Right kidney (tissue), 9 donors: ENCODE measurements around the gene ARFRP1.
A peak's percentile ranks its signal among the peaks of the same experiment; 100 is the strongest.

Experiments used
- DNase-seq: peaks from one replicate; pipeline ENCODE4 v3.0.0-alpha.2; 2016
- long read RNA-seq, 8 donors: transcript quantifications; one replicate each; lab custom pipeline, GENCODE V29; 2026

The ARFRP1 gene, protein sequence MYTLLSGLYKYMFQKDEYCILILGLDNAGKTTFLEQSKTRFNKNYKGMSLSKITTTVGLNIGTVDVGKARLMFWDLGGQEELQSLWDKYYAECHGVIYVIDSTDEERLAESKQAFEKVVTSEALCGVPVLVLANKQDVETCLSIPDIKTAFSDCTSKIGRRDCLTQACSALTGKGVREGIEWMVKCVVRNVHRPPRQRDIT
- long read RNA-seq, donor 1, transcript ARFRP1-214 (8 exons, 2,559 nt) = major isoform, 10 of 21 reads
- long read RNA-seq, donor 1, partial matches to known transcripts = 0 of 21 reads
- long read RNA-seq, donor 1, other reads (novel, unspliced or antisense) = 5 of 21 reads
- long read RNA-seq, donor 2, partial matches to known transcripts = 0 of 4 reads
- long read RNA-seq, donor 2, other reads (novel, unspliced or antisense) = 0 of 4 reads
- long read RNA-seq, donor 3, partial matches to known transcripts = 0 of 6 reads
- long read RNA-seq, donor 3, other reads (novel, unspliced or antisense) = 0 of 6 reads
- long read RNA-seq, donor 4, transcript ARFRP1-214 (8 exons, 2,559 nt) = major isoform, 5 of 17 reads
- long read RNA-seq, donor 4, partial matches to known transcripts = 0 of 17 reads
- long read RNA-seq, donor 4, other reads (novel, unspliced or antisense) = 8 of 17 reads
- long read RNA-seq, donor 5, transcript ARFRP1-214 (8 exons, 2,559 nt) = major isoform, 7 of 65 reads
- long read RNA-seq, donor 5, partial matches to known transcripts = 56 of 65 reads
- long read RNA-seq, donor 5, other reads (novel, unspliced or antisense) = 0 of 65 reads
- long read RNA-seq, donor 6, transcript ARFRP1-214 (8 exons, 2,559 nt) = major isoform, 5 of 76 reads
- long read RNA-seq, donor 6, partial matches to known transcripts = 68 of 76 reads
- long read RNA-seq, donor 6, other reads (novel, unspliced or antisense) = 0 of 76 reads
- long read RNA-seq, donor 7, transcript ARFRP1-214 (8 exons, 2,559 nt) = major isoform, 8 of 70 reads
- long read RNA-seq, donor 7, partial matches to known transcripts = 53 of 70 reads
- long read RNA-seq, donor 7, other reads (novel, unspliced or antisense) = 9 of 70 reads
- long read RNA-seq, donor 8, partial matches to known transcripts = 20 of 35 reads
- long read RNA-seq, donor 8, other reads (novel, unspliced or antisense) = 6 of 35 reads

- DNase-seq = peak; percentile 89
These were observed at the start of gene ARFRP1, which contains the start of gene ZGPAT for GRCh38 chr20:63707558-63708300. Gene ARFRP1 (minus strand): TSS chr20:63707976. CDS start chr20:63707091, 885 bp downstream. Gene ZGPAT (plus strand): TSS chr20:63708039. CDS start chr20:63708581, 542 bp downstream.

GRCh38 chr20:63756648-63756991 lies 48.8 kb upstream of the ARFRP1 start:
- no peak for DNase-seq

- DNase-seq = no peak
These were observed 48.3 kb upstream of the ARFRP1 start for GRCh38 chr20:63755933-63756647.

DNA sequence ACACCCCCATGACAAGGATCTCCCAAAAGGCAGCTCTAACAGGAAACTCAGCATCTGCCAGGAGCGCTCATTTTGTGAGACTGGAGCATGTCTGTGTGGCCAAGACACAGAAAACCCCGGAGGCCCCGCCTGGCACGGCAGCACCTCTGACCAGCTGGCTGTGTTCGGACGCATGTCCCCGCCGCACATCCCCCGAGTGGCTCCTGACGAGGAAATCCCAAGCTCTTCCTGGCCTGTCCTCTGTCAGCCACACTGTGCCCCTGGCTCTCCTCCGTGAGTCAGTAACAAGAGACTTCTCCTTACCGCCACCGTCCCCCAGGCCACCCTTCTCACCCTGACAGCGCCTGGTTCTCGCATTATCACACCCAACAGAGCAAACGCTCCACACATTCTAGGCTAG lies 46.2 kb upstream of the ARFRP1 start:
- DNase-seq = no peak

- no peak for DNase-seq
These were observed 45.6 kb upstream of the ARFRP1 start for GRCh38 chr20:63753381-63753780.

- DNase-seq = no peak
These were observed 44.8 kb upstream of the ARFRP1 start for GRCh38 chr20:63752411-63753101.

DNA sequence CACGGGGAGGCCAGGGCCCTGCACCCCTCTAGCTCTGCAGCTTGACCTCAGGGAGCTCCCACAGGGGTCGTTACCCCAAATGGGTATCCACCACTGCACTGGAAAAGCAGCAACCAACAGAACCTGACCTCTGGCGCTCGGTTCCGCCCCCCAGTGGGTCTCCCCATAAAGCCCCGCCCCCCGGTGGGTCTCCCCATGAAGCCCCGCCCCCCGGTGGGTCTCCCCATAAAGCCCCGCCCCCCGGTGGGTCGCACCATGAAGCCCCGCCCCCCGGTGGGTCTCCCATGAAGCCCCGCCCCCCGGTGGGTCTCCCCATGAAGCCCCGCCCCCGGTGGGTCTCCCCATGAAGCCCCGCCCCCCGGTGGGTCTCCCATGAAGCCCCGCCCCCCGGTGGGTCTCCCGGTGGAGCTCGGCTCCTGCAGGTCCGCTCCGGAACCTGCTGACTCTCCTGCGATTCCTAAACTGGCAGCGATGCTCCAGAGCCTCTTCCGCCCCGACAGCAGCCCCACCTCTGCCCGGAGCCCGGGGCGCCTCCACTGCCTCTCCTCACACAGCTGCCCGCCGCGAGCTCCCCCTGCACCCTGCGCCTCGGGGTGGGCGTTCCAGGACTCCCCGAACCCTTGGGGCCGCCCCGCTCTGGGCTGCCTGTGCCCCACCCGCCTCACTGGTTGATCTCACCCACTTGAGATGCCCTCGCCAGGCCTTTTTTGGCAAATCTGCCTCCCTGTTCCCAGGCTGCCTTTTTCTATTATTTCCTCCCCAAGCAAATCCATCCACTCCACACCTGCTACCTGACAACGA lies 43.9 kb upstream of the ARFRP1 start:
- DNase-seq = no peak

- DNase-seq = no peak
These were observed 43.2 kb upstream of the ARFRP1 start for GRCh38 chr20:63750807-63751470.

DNA sequence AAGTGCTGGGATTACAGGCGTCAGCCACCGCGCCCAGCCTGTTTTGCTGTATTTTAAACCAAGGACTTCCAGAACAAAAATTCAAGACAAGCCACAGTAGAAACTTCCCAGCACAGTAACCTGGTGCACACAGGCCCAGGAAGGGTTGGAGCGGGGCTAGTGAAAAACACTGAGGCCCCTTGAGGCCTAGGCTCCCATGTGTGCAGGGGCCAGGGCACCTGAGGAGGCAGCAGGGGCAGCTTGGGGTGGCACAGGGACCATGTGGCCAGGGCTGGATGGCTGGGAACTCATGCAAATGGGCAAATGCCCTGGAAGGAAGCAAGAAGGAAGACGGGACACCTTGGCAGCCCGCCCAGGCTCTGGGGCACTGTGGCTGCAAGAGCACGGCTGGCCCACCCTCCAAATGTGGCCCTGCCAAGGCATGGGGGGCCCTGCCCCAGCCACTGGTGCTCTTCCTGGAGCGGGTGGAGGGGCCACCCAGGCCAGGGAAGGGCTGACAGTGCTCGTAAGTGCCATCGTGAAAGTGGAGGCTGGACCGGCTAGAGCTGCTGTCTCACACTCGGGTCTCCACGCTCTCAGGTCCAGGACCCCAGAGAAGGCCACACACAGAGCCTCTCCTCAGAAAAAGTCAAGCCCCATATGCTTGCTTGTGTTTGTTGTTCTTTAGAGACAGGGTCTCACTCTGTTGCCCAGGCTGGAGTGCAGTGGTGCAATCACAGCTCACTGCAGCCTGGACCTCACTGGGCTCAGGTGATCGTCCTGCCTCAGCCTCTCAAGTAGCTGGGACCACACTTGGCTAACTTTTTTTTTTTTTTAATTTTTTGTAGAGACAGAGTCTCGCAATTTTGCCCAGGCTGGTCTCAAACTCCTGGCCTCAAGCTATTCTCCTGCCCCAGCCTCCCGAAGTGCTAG lies 42.1 kb upstream of the ARFRP1 start:
- no peak for DNase-seq

- no peak for DNase-seq
These were observed 41.1 kb upstream of the ARFRP1 start for GRCh38 chr20:63748934-63749270.

DNA sequence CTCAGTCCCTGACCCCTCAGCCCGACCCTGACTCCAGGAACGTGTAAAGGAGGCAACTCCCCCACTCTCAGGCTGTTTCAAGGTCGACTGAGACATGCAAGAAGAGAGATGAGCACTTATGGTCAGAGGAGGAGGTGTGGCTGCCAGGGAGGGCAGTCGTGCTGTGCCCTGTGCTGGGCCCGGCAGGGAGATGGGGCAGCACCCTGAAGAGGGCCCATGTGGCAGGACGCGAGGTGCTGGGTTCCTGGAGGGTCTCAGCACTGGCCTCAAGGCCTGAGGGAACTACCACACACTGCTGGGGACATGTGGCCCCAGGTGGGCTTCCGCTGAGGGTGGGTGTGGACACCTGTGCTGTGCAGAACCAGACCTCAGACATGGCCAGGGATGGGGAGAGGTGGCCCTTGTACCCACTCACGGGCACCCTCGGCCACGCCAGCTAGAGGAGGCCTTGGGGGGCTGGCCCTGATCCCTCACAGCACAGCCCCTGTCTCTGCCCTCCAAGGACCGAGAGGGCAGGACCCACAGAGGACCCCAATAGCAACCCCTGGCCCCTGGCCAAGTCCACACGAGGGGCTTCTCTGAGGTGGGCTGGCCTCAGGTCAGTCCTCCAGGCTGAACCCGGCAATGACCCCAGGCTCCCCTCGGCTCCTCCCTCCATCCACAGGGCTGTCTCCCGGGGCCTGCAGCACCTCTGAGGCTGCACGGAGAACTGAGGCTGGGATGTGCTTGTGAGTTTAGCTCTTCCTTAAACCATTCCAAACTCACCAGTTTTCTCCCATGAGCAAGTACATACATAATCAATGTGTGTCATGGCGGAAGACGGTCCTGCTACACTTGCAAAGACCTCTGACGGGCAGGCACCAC lies 40.5 kb upstream of the ARFRP1 start:
- DNase-seq = no peak

DNA sequence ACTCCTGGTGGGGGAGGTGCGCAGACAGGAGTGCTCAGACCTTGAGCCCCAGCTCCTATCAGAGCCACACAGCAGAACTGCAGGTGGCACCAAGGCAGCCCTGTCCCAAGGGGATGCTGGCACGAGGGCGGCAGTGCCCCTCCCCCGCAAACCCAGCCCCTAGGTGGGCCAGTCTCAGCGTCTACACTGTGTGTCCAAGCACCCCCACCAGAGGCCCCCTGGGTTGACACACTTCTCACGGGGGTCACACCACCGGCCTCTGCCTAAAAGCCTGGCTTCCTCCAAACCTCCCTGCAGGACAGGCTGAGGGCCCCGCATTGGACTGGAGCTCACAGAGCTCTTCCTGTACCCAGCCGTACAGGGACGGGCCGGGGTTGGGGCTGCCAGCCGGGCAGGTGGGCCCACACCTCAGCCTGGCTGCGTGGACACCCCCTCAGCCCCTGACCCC lies 39.9 kb upstream of the ARFRP1 start:
- no peak for DNase-seq

DNA sequence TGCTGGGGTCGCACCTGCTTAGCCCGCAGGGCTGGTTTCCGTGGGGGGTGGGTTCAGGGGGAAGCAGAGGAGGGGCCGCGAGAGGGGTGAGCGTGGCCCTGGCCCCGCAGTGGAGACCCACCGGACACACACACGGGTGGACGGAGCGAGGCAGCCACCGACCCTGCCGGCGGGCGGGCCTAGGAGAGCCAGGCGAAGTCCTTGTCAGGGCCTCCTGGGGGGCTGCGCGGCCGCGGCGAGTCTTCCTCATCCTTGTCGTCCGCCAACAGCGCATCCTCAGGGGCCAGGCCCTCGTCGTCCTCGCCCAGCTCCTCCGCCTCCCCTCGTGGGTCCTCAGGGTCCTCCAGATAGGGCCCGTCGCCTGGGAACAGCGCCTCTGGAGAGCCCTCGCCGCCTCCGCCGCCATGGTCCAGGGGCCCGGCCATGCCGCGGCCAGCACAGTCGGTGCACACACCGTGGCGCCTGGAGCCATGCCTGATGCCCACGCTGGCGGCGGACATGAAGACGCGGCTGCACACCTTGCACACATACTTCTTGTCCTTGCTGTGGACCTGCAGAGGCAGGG lies 39.1 kb upstream of the ARFRP1 start:
- DNase-seq = no peak

GRCh38 chr20:63745961-63746731 lies 38.4 kb upstream of the ARFRP1 start:
- no peak for DNase-seq

DNA sequence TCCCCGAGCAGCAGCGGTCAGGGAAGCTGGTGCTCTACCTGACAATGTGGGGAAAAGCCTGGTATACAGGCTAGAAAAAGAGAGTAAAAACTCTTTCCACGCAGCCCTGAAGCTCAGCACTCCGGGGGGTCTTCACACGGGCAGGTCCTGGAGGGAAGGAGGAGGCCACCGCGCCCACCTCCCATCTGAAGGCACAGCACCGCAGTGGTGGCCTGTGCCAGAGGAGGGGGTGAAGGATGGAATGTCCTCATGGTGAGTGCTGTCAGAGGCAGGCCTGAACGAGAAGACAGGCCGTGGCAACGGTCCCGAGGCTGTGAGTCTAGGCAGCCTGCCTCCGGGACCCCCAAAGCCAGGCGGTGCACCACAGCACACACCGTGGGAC lies 37.6 kb upstream of the ARFRP1 start:
- no peak for DNase-seq
